Esophagus muscularis mucosa (tissue), 3 donors: ENCODE results near the gene HHATL.

ENCODE experiments used
- CTCF ChIP-seq, 3 experiments: fragments of 200-600 bp in 2 of 3; fragments of 450-650 bp in 1 of 3; sonication (generic) in 2 of 3; IDR thresholded peaks; one replicate each; pipeline ENCODE4 v1.5.1; 2017 to 2019; ENCODE audit warnings: antibody characterized with exemption in 3 of 3, mild to moderate bottlenecking in 2 of 3, moderate library complexity in 1 of 3
- POLR2AphosphoS5 ChIP-seq, 2 donors: sonication (generic); formaldehyde crosslinking; IDR thresholded peaks; one replicate each; pipeline ENCODE4 v1.6.1; 2017; ENCODE audit warnings: antibody characterized with exemption in 2 of 2

DNA sequence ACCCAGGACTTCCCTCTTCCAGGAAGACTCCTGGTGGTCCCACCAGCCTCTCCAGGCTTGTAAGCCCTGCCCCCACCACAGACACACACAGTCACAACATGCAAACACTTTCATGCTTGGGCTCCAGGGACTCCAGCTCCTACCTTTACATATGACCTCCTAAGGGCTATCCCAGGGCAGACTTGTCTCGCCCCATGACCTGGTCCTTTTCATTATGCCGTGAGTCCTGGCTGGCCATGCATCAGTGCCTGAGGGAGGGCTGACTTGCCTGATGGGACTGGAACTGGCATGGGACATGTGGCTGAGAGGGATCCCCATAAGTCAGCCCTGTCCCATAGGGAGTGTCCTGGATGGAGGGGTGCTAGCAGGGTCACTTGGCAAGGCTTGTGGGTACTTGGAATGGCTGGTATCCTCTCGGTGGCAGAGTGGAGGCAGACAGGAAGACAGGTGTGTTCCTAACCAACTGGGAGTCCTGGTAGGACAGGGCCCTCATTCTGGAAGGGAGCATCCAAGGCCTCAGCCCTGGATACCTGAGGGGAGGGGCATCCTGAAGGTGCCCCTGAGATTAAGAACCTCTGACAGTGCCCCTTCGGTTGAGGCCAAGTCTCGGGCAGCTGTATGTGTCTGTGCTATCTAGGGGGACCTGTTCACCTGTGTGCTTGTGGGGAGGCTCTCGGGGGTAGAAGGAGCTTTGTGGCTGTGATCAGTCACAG is 540 bp upstream of the HHATL start:
- TF ChIP-seq POLR2AphosphoS5 (IDR thresholded peaks at IDR 0.05) (no peak), CTCF (IDR thresholded peaks at IDR 0.05) (no peak)
